DMS53 treated with DMSO at 0.1 percent for 48 hours (cell line): ENCODE measurements around the gene TBX6.

Source experiments
- DNase-seq: peaks from one replicate; lab custom pipeline; 2025; ENCODE audit not compliant: unreplicated experiment; lab: John Stamatoyannopoulos, UW

Gene TBX6

DNA sequence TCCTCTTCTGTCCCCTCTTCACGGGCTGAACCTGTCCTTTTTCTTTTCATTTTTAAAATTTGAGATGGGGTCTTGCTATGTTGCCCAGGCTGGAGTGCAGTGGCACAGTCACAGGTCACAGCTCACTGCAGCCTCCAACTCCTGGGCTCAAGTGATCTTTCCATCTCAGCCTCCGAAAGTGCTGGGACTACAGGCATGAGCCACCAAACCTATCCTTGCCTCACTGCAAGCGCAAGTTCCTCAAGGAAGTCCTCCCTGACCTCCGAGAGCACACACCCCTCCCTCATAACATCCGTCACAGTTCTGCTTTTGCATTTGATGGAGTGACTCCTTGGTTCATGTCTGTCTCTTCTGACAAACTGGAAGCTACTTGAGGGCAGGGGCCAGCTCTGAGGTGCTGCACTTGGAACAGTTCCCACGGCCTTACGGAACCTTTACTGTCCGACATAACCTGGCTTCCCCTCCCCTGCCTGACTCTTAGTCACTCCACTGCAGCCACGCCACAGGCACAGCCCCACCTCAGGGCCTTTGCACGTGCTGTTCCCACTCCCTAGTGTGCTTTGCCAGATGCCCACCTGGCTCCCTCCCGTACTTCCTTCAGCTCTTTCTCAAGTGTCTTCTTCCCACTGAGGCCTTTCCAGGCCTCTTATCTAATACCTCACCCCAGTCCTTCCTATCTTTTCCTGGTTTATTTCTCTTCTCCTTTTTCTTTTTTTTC, 4.4 kb downstream of the TBX6 start:
- no peak for DNase-seq

GRCh38 chr16:30086291-30087140, 5.2 kb downstream of the TBX6 start:
- no peak for DNase-seq

DNA sequence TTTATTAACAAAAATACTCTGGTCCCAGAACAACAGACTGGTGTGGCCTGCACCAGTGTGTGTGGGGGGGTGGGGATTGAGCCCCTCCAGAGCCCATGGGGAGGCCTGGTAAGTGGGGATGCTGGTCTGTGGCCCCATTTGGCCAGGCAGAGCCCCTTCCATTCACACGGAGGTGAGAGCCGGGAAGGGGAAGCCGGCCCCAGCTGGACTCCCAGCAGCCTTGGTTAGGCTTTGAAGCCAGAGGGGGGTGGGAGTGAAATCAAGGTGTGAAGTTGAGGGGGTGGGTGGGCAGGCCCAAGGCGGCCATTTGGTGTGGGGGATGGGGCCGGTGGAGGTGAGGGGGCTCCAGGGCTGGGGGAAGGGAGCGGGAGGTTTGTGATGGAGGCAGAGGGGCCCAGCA, 5.9 kb downstream of the TBX6 start:
- DNase-seq = no peak

- no peak for DNase-seq
Measured at GRCh38 chr16:30085247-30085646, 6.5 kb downstream of the TBX6 start.

- no peak for DNase-seq
Measured at GRCh38 chr16:30084816-30085159, 6.9 kb downstream of the TBX6 start.

- DNase-seq = no peak
Measured at GRCh38 chr16:30084096-30084815, 7.5 kb downstream of the TBX6 start.

GRCh38 chr16:30083216-30084055, 8.3 kb downstream of the TBX6 start:
- DNase-seq = no peak

DNA sequence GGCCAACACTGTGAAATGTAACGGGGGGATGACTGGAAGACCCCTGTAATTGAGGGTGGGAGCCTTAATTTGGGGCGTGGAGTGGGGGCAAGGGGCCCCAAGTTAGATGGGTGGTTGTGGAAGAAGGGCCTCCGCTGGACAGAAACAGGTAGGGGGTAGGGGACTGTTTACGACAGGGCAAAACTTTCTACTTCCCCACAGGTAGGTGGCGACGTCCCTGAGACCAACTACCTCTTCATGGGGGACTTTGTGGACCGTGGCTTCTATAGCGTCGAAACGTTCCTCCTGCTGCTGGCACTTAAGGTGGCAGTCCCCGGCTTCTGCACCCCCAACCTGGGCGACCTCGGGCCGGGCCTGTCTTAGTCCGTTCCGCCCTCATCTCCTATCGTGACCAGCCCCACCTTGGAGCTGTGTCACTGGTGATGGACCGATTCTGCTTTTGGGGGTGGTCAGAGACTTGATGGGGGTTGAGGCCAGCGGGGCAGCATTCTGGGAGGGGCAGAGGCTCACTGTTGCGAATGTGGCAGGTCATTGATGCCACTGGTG, 9.1 kb downstream of the TBX6 start:
- DNase-seq = no peak

GRCh38 chr16:30079480-30079879, 12.2 kb downstream of the TBX6 start:
- DNase-seq = no peak

- no peak for DNase-seq
Measured at GRCh38 chr16:30078744-30079143, 13.0 kb downstream of the TBX6 start.

DNA sequence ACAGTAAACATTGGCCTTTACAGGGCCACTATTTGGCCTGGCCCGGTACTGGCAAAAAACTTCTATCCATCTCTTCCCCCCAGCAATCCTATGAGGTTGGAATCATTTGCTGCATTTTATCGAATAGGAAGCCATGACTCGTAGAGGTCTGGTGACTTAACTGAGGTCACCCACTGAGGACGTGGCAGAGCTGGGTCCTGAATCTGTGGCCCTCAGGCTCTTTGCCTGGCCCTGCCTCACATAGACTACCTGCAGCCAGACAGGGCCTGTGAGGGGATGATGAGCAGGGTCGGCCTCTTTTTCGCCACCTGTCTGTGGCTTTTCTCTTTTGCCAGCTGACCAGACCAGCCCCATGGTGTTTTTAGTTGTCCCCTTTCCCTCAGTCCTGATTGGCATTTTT, 14.1 kb downstream of the TBX6 start:
- no peak for DNase-seq

DNA sequence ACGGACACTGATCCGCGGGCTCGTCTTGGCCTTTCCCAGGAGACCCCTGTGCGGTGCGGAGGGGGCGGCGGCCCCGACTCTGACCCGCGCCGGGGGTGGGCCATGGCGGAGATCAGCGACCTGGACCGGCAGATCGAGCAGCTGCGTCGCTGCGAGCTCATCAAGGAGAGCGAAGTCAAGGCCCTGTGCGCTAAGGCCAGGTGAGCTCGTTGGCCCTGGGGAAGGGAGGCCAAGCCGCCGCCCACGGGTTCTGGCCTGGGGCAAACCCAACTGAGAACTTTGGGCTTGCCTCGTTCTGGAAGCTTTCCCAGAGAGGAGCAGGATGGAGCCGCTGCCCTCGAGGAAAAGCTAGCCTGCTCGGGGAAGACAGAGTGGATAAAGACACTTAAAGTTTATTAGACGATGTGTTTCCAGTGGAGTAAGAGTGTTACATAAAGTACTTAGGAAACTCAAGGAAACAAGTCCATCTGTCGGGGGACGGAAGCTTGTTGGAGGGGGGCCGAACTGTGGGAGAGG, 15.4 kb downstream of the TBX6 start:
- no peak for DNase-seq

DNA sequence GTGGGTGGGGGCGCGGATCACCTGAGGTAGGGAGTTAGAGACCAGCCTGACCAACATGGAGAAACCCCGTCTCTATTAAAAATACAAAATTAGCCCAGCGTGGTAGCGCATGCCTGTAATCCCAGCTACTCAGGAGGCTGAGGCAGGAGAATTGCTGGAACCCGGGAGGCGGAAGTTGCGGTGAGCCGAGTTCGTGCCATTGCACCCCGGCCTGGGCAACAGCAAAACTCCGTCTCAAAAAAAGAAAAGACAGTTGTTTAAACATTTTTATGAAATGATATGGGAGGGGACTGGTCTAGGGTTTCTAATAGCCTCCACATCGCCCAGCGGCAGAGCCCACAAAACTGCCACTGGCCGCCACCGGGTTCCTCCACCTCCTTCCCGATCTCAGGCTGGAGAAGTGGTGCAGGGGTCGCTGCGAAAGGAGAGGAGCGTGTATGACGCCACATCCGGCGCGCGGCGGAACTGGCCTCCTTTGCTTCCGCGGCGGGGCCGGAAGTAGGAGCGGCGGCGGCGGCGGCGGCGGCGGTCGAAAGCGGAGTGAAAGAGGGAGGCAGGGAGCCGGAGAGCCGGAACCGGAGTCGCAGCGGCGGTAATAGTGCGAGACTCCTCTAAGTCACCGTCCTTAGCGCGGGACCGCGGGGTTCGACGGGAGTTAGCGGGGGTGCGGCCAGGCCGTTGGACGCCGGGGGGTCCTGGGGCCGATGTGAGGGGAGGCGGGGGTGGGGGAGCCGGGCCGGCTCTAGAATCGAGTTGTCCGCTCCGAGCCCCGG, 16.0 kb downstream of the TBX6 start, which contains the start of gene PPP4C:
Gene PPP4C (plus strand): TSS at position 492 of the 773 bp plus-strand sequence. CDS start 384 bp downstream, outside the sequence.
- DNase-seq = peak; percentile 78

GRCh38 chr16:30070490-30070889, 21.2 kb downstream of the TBX6 start:
- DNase-seq = no peak

GRCh38 chr16:30069611-30070462, 21.9 kb downstream of the TBX6 start:
- no peak for DNase-seq

DNA sequence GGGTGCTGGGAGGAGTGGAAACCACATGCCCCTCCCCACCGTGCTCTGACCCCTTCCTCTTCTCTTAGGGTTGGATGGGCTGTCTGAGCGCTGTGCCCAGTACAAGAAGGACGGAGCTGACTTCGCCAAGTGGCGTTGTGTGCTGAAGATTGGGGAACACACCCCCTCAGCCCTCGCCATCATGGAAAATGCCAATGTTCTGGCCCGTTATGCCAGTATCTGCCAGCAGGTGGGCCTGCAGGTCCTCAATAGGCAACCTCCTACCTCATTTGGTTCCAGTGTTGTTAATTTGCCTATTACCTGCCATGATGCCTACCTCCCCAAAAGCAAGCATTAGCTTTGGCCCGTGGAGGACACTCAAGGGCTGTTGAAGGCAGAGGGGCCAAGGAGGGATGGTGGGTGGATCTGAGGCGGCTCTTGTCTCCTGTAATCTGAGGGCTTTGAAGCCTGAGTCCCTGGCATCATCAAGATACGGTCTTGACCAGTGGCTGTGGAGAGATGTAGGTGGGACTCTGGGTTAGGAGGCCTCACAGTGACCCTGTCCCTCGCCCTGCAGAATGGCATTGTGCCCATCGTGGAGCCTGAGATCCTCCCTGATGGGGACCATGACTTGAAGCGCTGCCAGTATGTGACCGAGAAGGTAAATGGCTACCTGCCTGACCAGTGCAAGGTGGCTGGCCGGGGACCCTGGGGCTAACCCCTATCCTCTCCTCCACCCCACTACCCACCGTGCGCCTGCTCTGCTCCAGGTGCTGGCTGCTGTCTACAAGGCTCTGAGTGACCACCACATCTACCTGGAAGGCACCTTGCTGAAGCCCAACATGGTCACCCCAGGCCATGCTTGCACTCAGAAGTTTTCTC, 22.7 kb downstream of the TBX6 start:
- DNase-seq = no peak

DNA sequence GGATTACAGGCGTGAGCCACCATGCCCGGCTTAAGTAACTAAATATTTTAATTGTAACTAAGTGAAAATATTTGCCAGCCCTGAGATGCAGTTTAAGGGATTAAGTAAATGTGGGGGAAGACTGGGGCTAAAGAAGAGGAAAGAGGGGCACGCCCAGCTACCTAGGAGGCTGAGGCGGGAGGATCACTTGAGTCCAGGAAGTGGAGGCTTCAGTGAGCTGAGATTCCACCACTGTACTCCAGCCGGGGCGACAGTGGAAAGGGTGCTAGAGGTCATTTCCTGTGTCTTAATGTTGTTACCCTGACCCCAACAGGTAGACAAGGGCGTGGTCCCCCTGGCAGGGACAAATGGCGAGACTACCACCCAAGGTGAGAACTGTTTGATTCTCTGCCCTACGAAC, 23.4 kb downstream of the TBX6 start:
- DNase-seq = no peak

DNA sequence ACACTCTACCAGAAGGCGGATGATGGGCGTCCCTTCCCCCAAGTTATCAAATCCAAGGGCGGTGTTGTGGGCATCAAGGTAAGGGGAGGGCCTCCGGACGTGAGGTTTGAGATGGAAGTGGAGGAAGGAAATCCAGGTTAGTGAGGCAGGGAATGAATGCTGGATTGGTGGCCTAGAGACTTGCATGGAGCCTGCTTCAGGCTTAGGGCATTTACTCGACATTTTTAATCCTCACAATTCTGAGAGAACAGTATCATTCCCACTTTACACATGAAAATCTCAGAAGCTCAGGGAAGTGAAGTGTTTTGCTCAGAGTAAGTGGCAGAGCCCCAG, 24.2 kb downstream of the TBX6 start:
- DNase-seq = no peak
